Measurements from ENCODE around the gene MACROD2.

DNA sequence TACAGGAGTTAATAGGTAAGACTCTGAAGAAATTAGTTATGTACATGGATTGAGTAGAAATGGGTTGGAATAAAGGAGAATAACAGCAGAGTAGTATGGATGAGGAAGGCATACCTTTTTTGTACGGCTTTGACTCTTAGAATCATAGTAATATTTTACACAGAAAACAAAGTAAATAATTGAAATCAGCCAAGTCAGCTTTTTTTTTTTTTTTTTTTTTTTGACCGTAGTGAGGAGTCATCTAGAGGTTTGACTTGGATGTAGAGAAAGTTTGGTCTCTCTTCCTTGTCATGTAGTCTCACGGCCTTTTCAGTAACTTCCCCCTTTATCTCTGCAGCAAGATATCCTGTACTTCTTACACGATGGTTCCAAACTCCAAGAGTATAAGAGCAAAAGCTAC lies 183.2 kb downstream of the MACROD2 start:
- TF ChIP-seq ZSCAN18 (tag by site-specific recombination; IDR thresholded peaks at IDR 0.05) (no peak), ZNF2 (tag by site-specific recombination; IDR thresholded peaks at IDR 0.05) (no peak), ZNF280C (tag by site-specific recombination; IDR thresholded peaks at IDR 0.05) (no peak), CTCF (tag by site-specific recombination; IDR thresholded peaks at IDR 0.05) (no peak), ZNF121 (tag by site-specific recombination; IDR thresholded peaks at IDR 0.05) (no peak), TCF7L2 (IDR thresholded peaks at IDR 0.05; ENCODE audit: borderline replicate concordance, low read depth, low read length) (no peak), ZNF623 (tag by site-specific recombination; IDR thresholded peaks at IDR 0.05) (no peak)
- TF ChIP-seq, protein P1, sequence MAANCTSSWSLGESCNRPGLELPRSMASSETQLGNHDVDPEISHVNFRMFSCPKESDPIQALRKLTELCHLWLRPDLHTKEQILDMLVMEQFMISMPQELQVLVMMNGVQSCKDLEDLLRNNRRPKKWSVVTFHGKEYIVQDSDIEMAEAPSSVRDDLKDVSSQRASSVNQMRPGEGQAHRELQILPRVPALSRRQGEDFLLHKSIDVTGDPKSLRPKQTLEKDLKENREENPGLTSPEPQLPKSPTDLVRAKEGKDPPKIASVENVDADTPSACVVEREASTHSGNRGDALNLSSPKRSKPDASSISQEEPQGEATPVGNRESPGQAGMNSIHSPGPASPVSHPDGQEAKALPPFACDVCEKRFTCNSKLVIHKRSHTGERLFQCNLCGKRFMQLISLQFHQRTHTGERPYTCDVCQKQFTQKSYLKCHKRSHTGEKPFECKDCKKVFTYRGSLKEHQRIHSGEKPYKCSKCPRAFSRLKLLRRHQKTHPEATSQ (tag by site-specific recombination; IDR thresholded peaks at IDR 0.05), result no peak
